22Rv1 (cell line): Measurements from ENCODE around the gene WNT3A.
"Not testable (repeated sequence)": the region's sequence is repeated elsewhere in the genome, so short reads cannot be mapped to it uniquely, and the experiment has no call there.

Experiments used
- H3K27ac ChIP-seq: fragments of 450-650 bp; 2 replicates; pipeline ENCODE4 v1.5.1; 2017
- ZFX ChIP-seq: fragments of 450-650 bp; IDR thresholded peaks from 2 replicates; pipeline ENCODE4 v1.6.1; 2017; ENCODE audit warnings: antibody characterized with exemption, borderline replicate concordance
- TF ChIP-seq, protein P1 (sequence below): fragments of 450-650 bp; IDR thresholded peaks from 2 replicates; pipeline ENCODE4 v1.5.1; 2017; ENCODE audit warnings: mild to moderate bottlenecking

Gene WNT3A

DNA sequence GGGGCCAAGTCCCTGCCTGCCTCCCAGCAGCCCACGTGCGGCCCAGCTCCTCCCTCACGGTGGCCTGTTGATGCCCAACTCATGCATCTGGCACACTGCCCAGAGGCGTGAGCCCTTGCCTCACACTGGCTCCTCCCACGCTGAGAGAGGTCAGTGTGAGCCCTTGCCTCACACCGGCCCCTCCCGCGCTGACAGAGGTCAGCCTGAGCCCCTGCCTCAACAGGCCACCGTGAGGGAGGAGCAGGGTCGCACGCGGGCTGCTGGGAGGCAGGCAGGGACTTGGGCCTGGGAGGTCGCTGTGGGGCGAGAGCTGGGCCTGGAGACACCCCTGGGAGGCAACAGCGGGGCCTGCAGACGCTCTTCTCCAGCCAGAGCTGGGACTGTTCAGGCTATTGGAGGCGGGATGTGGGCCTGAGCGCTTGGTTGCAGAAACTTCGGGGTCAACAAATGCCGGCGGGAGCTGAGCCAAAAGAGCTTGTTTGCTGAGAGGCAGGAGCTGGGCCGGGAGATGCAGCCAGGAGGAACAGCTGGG is 33.9 kb upstream of the WNT3A start:
- H3K27ac ChIP-seq: not testable (repeated sequence)

GRCh38 chr1:227973724-227974288 is 33.0 kb upstream of the WNT3A start:
- not testable (repeated sequence) for H3K27ac ChIP-seq

GRCh38 chr1:227975583-227976283 is 31.1 kb upstream of the WNT3A start:
- not testable (repeated sequence) for H3K27ac ChIP-seq

DNA sequence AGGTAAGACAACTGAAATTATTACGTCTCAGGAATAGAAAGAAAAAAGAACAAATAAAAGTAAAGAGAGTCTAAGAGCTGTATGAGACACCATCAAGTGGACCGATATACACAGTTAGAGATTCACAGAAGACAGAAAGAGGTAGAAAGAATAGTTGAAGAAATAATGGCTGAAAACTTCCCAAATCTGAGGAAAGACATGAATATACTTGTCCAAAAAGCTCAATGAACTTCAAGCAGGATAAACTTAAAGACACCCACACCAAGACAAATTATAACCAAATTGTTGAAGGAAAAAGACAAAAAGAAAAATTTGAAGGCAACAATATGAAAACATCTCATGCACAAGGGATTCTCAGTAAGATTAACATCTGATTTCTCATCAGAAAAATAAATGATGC is 19.6 kb upstream of the WNT3A start:
- TF ChIP-seq, protein P1, sequence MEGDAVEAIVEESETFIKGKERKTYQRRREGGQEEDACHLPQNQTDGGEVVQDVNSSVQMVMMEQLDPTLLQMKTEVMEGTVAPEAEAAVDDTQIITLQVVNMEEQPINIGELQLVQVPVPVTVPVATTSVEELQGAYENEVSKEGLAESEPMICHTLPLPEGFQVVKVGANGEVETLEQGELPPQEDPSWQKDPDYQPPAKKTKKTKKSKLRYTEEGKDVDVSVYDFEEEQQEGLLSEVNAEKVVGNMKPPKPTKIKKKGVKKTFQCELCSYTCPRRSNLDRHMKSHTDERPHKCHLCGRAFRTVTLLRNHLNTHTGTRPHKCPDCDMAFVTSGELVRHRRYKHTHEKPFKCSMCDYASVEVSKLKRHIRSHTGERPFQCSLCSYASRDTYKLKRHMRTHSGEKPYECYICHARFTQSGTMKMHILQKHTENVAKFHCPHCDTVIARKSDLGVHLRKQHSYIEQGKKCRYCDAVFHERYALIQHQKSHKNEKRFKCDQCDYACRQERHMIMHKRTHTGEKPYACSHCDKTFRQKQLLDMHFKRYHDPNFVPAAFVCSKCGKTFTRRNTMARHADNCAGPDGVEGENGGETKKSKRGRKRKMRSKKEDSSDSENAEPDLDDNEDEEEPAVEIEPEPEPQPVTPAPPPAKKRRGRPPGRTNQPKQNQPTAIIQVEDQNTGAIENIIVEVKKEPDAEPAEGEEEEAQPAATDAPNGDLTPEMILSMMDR: no peak
- TF ChIP-seq ZFX: no peak
- no peak overlapping the region for H3K27ac ChIP-seq

DNA sequence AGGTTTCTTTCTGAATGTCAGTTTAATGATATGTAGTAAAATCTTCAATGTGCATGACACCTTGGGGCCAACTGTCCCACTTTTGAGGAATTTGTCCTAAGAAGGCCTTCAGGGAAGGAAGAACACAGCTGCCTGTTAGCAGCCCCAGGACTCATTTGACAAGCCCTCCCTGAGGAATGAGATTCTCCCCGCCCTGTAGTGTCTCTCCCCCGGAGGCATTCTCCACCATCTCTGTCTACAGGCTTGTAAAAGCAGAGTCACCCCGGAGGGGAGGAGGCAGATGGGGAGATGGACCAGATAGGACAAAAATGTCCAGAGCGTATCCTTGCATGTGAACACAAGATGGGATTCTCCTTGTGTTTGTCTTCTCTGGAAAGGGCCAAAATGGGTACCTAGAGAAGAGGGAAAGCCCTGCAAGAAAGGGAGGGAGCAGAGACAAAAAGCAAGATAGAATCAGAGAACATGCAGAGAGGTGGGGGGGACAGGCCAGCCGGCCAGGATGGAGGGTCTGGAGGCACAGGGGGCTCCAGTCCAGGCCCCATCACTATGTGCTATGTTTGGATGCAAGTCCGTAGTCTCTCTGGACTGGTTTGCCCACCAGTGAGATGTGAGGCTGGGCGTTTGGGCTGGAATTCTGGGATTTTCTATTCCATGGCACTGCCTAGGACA is 12.0 kb upstream of the WNT3A start:
- H3K27ac ChIP-seq: no peak overlapping the region
- TF ChIP-seq ZFX: no peak
- TF ChIP-seq, protein P1: no peak

DNA sequence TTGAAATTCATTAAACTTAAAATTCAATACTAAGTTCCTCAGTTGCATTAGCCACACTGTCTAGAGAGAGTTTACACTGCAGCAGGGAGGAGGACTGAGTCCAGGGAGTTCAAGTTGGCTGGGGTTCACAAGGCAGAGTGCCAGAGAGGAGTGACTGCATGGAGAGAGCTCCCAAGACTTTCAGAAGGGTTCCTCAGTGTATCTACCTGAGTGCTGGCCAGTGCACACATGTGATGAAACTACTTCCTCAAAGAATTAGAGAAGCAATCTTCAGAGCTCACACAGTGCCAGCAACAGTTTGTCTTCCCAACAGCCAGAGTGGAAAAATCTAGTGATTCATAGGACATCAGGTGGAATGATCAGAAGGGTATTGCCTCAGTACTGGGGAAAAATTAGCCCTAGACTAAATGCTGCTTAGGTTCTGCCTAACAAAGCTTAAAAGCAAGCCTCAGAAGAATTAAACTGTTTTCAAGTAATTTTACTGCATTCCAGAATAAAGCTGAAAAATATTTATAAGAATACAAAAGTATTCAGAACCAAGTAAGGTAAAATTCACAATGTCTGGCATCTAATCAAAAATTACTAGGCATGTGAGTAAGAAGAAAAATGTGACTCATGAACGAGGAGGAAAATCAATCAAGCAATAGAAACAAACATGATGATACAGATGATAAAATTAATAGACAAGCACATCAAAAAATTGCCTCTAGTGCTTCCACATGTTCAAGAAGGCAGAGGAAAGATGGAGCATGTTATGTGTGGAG is 10.4 kb upstream of the WNT3A start:
- H3K27ac ChIP-seq: no peak overlapping the region
- TF ChIP-seq ZFX: no peak
- TF ChIP-seq, protein P1: no peak

DNA sequence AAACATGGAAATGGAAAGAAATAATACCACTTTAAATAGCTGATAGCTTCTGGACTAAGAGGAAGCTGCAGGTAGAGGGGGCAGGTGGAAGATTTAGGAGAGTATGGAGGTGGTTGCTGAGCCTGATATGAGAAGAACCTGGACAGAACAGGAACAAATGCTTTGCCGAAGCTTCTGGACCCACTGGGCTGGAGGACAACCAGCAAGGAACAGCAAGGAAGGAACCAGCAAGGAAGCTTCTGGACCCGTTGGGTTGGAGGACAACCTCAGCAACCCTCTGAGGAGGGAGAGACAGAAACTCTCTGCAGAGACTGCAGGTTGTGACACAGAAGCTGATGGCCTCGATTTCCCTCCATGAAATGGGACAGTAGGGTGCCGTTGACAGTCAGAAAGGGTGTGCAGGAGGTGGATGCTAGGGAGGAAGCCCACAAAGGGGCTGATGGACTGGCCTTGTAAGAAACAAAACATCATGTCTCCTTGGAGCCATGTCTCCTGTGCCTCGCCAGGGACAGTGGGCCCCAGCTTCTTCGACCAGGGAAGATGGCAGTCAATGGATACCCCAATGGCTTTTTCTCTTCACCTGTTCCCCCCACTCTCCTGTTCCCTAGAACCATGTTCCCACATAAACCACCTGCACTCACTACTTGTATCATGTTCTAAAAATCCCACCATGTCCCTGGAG is 8.3 kb upstream of the WNT3A start:
- no peak overlapping the region for H3K27ac ChIP-seq
- TF ChIP-seq ZFX: no peak
- TF ChIP-seq, protein P1: no peak

DNA sequence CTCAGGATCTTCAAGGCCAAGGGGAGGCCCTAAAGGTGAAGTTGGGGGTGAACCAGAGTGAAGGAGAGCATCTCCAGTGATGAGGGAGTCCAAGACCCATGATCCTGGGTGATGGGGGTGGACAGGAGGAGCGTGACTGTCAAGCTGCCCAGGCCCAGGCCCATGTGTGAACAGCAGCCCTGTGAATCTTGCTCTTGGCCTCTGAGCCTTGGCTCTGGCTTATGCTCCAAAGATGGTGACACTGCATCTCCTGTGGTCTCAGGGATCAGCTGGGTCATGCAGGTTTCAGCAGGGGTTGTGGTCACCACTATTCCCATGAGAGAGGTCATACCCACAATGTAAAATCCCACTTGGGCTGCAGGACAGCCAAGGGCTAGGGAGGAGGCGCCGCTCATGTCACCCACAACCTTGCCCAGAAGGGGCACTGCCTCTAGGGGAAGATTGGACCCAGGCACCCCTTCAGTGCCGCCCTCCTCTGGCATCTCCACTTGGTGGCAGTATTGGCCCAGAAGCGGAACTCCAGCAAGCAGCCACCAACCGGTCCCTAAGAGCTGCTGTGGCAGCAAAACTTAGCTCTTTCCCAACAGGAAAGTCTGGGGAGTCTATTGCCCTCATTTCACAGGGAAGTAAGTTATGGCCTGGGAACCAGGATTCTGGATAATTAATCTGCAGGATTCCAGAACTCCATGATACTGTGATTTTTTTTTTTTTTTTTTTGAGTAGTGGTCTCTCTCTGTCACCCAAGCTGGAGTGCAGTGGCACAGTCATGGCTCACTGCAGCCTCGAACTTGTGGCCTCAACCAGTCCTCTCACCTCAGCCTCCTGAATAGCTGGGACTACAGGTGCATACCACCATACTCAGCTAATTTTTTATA is 7.5 kb upstream of the WNT3A start:
- no peak for TF ChIP-seq ZFX
- TF ChIP-seq, protein P1: peak; percentile 92
- no peak overlapping the region for H3K27ac ChIP-seq
